Gastroesophageal sphincter (tissue), 4 donors: ENCODE data around the gene GSTM1. TPM values are rescaled to one million over a fixed set of nuclear protein-coding genes. Genes with fewer than 3 reads are reported as not detected.

Experiments used
- ATAC-seq: fragments of 150-250 bp; one replicate; pipeline ENCODE4 v1.9.1; 2016; ENCODE audit warnings: mild to moderate bottlenecking, moderate library complexity
- H3K27ac ChIP-seq, 4 donors: fragments of 200-600 bp; sonication (generic) in 3 of 4; 1 replicate in 3 of 4; 2 replicates in 1 of 4; pipeline ENCODE4 v1.5.1; 2016 to 2019
- H3K27me3 ChIP-seq: fragments of 200-600 bp; sonication (generic); one replicate; pipeline ENCODE4 v1.5.1; 2019
- H3K36me3 ChIP-seq, 2 donors: fragments of 200-600 bp; sonication (generic); one replicate each; pipeline ENCODE4 v1.5.1; 2019; ENCODE audit warnings: control low read depth in 1 of 2
- H3K4me1 ChIP-seq, 3 donors: fragments of 200-600 bp; sonication (generic); 1 replicate in 2 of 3; 2 replicates in 1 of 3; pipeline ENCODE4 v1.5.1; 2016 to 2019; ENCODE audit warnings: control low read depth in 2 of 3
- H3K4me3 ChIP-seq, 2 donors: fragments of 200-600 bp; sonication (generic); one replicate each; pipeline ENCODE4 v1.5.1; 2019; ENCODE audit warnings: mild to moderate bottlenecking in 1 of 2, moderate library complexity in 1 of 2
- H3K9me3 ChIP-seq, 3 donors: fragments of 200-600 bp; sonication (generic); one replicate each; pipeline ENCODE4 v1.5.1; 2017 to 2019; ENCODE audit warnings: control low read depth in 2 of 3
- CTCF ChIP-seq, 4 experiments: fragments of 200-600 bp in 2 of 4; fragments of 450-650 bp in 2 of 4; sonication (generic) in 1 of 4; IDR thresholded peaks; one replicate each; pipeline ENCODE4 v1.5.1; 2017 to 2019; ENCODE audit warnings: antibody characterized with exemption in 4 of 4, mild to moderate bottlenecking in 2 of 4, moderate library complexity in 2 of 4
- EP300 ChIP-seq: sonication (generic); formaldehyde crosslinking; IDR thresholded peaks from one replicate; pipeline ENCODE4 v1.6.1; 2017; ENCODE audit warnings: antibody characterized with exemption, mild to moderate bottlenecking
- POLR2A ChIP-seq, 2 donors: fragments of 450-650 bp; IDR thresholded peaks; one replicate each; pipeline ENCODE4 v1.6.1; 2017; ENCODE audit warnings: antibody characterized with exemption in 2 of 2, mild to moderate bottlenecking in 2 of 2, moderate library complexity in 1 of 2
- POLR2AphosphoS5 ChIP-seq: sonication (generic); formaldehyde crosslinking; IDR thresholded peaks from one replicate; pipeline ENCODE4 v1.6.1; 2017; ENCODE audit warnings: antibody characterized with exemption
- whole genome bisulfite sequencing, 2 donors: methylation state at CpG; one replicate each; pipeline ENCODE4 v1.1.5; 2018; ENCODE audit warnings: low coverage in 1 of 2; 5-methylcytosine and 5-hydroxymethylcytosine counted together
- total RNA-seq, 4 donors: library from RNA; depleted of rRNA; stranded (reverse); fragments of >200 nt; gene quantifications; one replicate each; pipeline ENCODE4 v1.1.0, GENCODE V29; 2016

GSTM1 gene
- total RNA-seq, 4 donors from 2014 or later, result 33.1 TPM; not detected in 3

- H3K4me3 ChIP-seq, result peak within 1 kb of the TSS; percentile 72 to 87
- H3K9me3 ChIP-seq, result no peaks in the 10 kb centered on the region
- no peak for TF ChIP-seq POLR2A (IDR thresholded peaks at IDR 0.05)
- no peak for TF ChIP-seq EP300
- no peak for TF ChIP-seq POLR2AphosphoS5
- no peak for TF ChIP-seq CTCF (IDR thresholded peaks at IDR 0.05)
- peak; percentile 54 for ATAC-seq
- H3K4me1 ChIP-seq, result peaks cover 0 to 22% (median 0%) of the 10 kb centered on the region in 3 donors
- no peaks in the 10 kb centered on the region for H3K27me3 ChIP-seq
- peak within 1 kb of the TSS; percentile 47 to 86 (median 80) for H3K27ac ChIP-seq
- WGBS, 2 donors, result 0 to 6% methylated on average over 3 to 9 of the region's 10 CpGs
- peaks cover 0 to 21% of the 10 kb centered on the region in 2 donors for H3K36me3 ChIP-seq
Measured at GRCh38 chr1:109740615-109741373, 53.2 kb downstream of the GSTM1 start, which contains the start of gene GSTM3. GSTM3 (minus strand) TSS chr1:109741038; CDS start chr1:109740287, 751 bp downstream.

Other genes with a start within 250 kb of the GSTM1 start
- 1 to 10 TPM; 2.0 to 8.4 (median 4.2) TPM for gene SYPL2, start 221.3 kb upstream of the GSTM1 start, total RNA-seq
- gene ATXN7L2, start 203.9 kb upstream of the GSTM1 start, total RNA-seq, result 1 to 10 TPM; 1.6 to 2.7 (median 2.5) TPM
- 10 to 100 TPM in 3 of 4 donors, 1 to 10 TPM in 1; 8.3 to 15.9 (median 10.7) TPM for gene CYB561D1, start 193.7 kb upstream of the GSTM1 start, total RNA-seq
- 10 to 100 TPM in 3 of 4 donors, 1 to 10 TPM in 1; 7.7 to 19.3 (median 14.7) TPM for gene AMIGO1, start 178.1 kb upstream of the GSTM1 start, total RNA-seq
- gene GPR61, start 147.9 kb upstream of the GSTM1 start, total RNA-seq, result not detected
- 1 to 10 TPM; 6.6 to 9.4 (median 8.0) TPM for gene GNAI3, start 139.2 kb upstream of the GSTM1 start, total RNA-seq
- not detected for gene GNAT2, start 68.2 kb upstream of the GSTM1 start, total RNA-seq
- 10 to 100 TPM; 28.9 to 38.0 (median 35.6) TPM for gene AMPD2, start 68.0 kb upstream of the GSTM1 start, total RNA-seq
- 10 to 100 TPM; 21.4 to 71.0 (median 42.4) TPM for gene GSTM4, start 31.7 kb upstream of the GSTM1 start, total RNA-seq
- 10 to 100 TPM; 10.4 to 93.7 (median 42.2) TPM for gene GSTM2, start 19.8 kb upstream of the GSTM1 start, total RNA-seq
- gene GSTM5, start 24.4 kb downstream of the GSTM1 start, total RNA-seq, result 1 to 10 TPM; 2.7 to 9.2 (median 6.3) TPM
- gene GSTM3, start 53.2 kb downstream of the GSTM1 start, total RNA-seq, result 10 to 100 TPM; 70.1 to 90.9 (median 80.1) TPM
- gene EPS8L3, start 76.1 kb downstream of the GSTM1 start, total RNA-seq, result under 1 TPM in 1 of 4 donors, not detected in 3; 0.12 TPM
- 10 to 100 TPM; 29.6 to 50.8 (median 45.9) TPM for gene CSF1, start 223.0 kb downstream of the GSTM1 start, total RNA-seq